Measurements from ENCODE around the gene KRT32. TPM values are rescaled to one million over a fixed set of nuclear protein-coding genes. Genes with fewer than 3 reads are reported as not detected.

Gene KRT32
- total RNA-seq, 1 donor from 2014 or later: not detected

DNA sequence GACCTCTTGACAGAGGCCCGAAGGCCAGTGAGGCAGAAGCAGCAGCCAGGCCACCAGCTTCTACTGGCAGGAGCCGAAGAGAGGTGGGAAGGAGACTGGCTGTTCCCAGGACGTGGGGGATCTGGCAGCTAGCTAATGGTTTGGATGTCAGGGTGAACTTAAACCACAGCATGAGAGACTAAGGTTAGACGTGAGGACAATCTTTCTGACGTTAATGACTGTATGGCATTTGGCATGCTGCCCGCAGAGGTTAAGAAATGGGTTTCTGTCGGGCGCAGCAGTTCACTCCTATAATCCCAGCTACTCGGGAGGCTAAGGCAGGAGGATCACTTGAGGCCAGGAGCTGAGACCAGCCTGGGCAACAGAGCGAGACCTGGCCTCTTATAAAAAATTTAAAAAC lies 44.5 kb upstream of the KRT32 start:
- H3K4me3 Mint-ChIP-seq (ENCODE audit: unreplicated experiment): no peak overlapping the region
- no peak overlapping the region for H3K27ac Mint-ChIP-seq (ENCODE audit: unreplicated experiment)

GRCh38 chr17:41511116-41511515 lies 43.9 kb upstream of the KRT32 start:
- no peak for TF ChIP-seq CTCF (IDR thresholded peaks at IDR 0.05)
- peaks cover 9% of the 10 kb centered on the region for H3K27me3 Mint-ChIP-seq (ENCODE audit: low read depth)
- no peaks in the 10 kb centered on the region for H3K9me3 Mint-ChIP-seq (ENCODE audit: low read depth)
- no peaks in the 10 kb centered on the region for H3K36me3 Mint-ChIP-seq (ENCODE audit: low read depth)
- no peak overlapping the region for H3K4me3 Mint-ChIP-seq (ENCODE audit: unreplicated experiment)
- DNase-seq (ENCODE audit: low spot score): no peak
- no peak overlapping the region for H3K27ac Mint-ChIP-seq (ENCODE audit: unreplicated experiment)
- no peaks in the 10 kb centered on the region for H3K4me1 Mint-ChIP-seq (ENCODE audit: low read depth)

More for the DNA sequence above, 44.5 kb upstream of the KRT32 start:
- no peak for TF ChIP-seq CTCF (IDR thresholded peaks at IDR 0.05)
- Mint-ChIP-seq H3K4me1 (ENCODE audit: low read depth) (no peaks in the 10 kb centered on the region), H3K9me3 (ENCODE audit: low read depth) (no peaks in the 10 kb centered on the region), H3K27me3 (ENCODE audit: low read depth) (peaks cover 11% of the 10 kb centered on the region), H3K36me3 (ENCODE audit: low read depth) (no peaks in the 10 kb centered on the region)
- no peak for DNase-seq (ENCODE audit: low spot score)

DNA sequence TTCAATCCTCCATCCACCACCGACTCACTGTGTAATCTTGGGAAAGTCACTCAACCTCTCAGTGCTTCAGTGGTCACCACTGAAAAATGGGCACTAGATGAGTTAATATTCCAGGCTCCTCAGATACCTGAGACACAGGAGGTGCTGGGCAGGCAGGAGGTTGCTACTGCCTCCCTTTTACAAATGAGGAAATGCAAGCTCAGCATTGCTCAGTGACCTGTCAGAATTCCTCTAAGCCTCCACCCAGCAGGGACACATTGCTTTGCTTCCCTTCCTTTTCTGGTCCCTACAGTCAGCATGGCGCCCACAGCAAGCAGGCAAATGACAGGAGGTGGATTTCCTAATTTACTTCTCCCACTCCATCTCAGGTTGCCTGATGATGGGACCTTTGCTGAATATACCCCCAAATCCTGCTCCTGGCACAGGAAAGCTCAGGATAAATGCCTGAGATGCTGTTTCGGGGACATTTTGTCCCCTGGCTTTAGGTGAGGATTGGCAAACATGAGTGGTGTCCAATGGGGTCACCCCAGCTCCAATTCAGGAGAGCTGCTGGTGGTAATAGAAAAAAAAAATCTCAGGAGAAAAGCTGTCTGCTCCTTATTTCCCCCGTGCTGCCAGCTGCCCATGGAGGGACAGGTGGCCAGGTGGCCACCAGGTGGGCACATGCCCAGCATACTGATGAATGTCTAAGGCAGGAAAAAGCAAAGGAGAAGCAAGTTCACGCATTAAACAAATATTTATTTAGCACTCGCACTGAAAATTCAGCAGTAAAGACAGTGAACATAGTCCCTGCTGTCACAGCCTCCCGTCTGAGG lies 43.3 kb upstream of the KRT32 start:
- no peak for TF ChIP-seq CTCF (IDR thresholded peaks at IDR 0.05)
- no peak for DNase-seq (ENCODE audit: low spot score)
- H3K4me1 Mint-ChIP-seq (ENCODE audit: low read depth): no peaks in the 10 kb centered on the region
- peaks cover 7% of the 10 kb centered on the region for H3K27me3 Mint-ChIP-seq (ENCODE audit: low read depth)
- H3K9me3 Mint-ChIP-seq (ENCODE audit: low read depth): no peaks in the 10 kb centered on the region
- H3K4me3 Mint-ChIP-seq (ENCODE audit: unreplicated experiment): no peak overlapping the region
- H3K27ac Mint-ChIP-seq (ENCODE audit: unreplicated experiment): no peak overlapping the region
- H3K36me3 Mint-ChIP-seq (ENCODE audit: low read depth): no peaks in the 10 kb centered on the region

DNA sequence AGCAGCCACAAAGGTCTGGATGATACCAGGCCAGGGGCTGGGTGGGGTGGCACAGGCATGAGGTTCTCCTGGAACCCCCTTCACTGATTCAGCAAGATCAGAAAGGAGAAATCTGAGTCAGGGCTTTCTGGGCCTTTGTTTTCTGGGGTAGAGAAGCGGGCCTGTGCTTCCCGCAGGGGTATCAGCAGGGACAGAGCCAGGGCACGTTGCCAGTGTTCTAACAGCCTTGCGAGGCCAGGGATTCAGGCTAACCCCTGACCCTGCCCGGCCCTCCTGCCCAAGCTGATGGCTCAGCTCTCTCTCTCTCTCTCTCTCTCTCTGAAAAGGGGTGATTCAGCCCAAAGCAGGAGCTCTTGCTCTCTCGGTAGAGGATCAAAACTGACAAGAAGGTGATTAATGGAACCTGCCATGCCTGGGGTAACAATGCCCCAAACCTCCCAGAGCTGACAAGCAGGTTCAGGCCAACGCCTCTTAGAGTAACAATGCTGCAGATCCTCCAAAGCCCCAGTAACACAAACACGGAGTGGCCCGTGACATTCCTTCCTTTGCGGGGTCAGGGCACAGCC lies 40.2 kb upstream of the KRT32 start:
- no peak for DNase-seq (ENCODE audit: low spot score)
- Mint-ChIP-seq H3K4me3 (ENCODE audit: unreplicated experiment) (no peak overlapping the region), H3K27me3 (ENCODE audit: low read depth) (no peaks in the 10 kb centered on the region), H3K36me3 (ENCODE audit: low read depth) (no peaks in the 10 kb centered on the region), H3K9me3 (ENCODE audit: low read depth) (no peaks in the 10 kb centered on the region), H3K27ac (ENCODE audit: unreplicated experiment) (no peak overlapping the region), H3K4me1 (ENCODE audit: low read depth) (peaks cover 4% of the 10 kb centered on the region)
- no peak for TF ChIP-seq CTCF (IDR thresholded peaks at IDR 0.05)

GRCh38 chr17:41505809-41506767 lies 38.9 kb upstream of the KRT32 start:
- Mint-ChIP-seq H3K27me3 (ENCODE audit: low read depth) (no peaks in the 10 kb centered on the region), H3K4me3 (ENCODE audit: unreplicated experiment) (no peak overlapping the region), H3K4me1 (ENCODE audit: low read depth) (peaks cover 4% of the 10 kb centered on the region), H3K36me3 (ENCODE audit: low read depth) (no peaks in the 10 kb centered on the region), H3K27ac (ENCODE audit: unreplicated experiment) (no peak overlapping the region), H3K9me3 (ENCODE audit: low read depth) (no peaks in the 10 kb centered on the region)
- DNase-seq (ENCODE audit: low spot score): no peak
- TF ChIP-seq CTCF (IDR thresholded peaks at IDR 0.05): no peak

Data from chondrocyte (in vitro differentiated cells).